Stimulated activated CD4-positive, alpha-beta T cell treated with anti-CD3 and anti-CD28 coated beads, Interleukin-4, amount 100 ng/mL, for 24 hours (primary cell): ENCODE data around the gene CCN6.
A peak's percentile ranks its signal among the peaks of the same experiment; 100 is the strongest.

Experiments
- DNase-seq: peaks from one replicate; pipeline ENCODE4 v3.0.0-alpha.2; 2020

The CCN6 gene

DNA sequence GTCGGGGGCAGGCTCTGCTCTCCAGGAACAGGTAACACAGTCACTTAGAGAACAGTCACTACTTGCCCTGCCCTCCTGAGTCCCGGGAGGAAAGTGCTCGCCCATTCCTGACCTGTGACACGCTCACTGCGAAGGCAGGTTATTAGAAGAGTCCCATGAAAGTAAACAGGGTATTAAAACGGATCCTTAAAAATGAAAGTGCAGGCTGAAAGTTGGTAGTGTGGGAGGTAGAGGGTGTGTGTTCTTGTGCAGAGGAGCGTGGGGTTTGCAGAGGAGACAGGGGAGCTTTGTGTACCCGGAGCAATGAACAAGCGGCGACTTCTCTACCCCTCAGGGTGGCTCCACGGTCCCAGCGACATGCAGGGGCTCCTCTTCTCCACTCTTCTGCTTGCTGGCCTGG is at the start of gene CCN6:
Gene CCN6 (plus strand): TSS at position 104 of the 400 bp plus-strand sequence. CDS start 254 bp downstream, at position 358.
- DNase-seq, result no peak

DNA sequence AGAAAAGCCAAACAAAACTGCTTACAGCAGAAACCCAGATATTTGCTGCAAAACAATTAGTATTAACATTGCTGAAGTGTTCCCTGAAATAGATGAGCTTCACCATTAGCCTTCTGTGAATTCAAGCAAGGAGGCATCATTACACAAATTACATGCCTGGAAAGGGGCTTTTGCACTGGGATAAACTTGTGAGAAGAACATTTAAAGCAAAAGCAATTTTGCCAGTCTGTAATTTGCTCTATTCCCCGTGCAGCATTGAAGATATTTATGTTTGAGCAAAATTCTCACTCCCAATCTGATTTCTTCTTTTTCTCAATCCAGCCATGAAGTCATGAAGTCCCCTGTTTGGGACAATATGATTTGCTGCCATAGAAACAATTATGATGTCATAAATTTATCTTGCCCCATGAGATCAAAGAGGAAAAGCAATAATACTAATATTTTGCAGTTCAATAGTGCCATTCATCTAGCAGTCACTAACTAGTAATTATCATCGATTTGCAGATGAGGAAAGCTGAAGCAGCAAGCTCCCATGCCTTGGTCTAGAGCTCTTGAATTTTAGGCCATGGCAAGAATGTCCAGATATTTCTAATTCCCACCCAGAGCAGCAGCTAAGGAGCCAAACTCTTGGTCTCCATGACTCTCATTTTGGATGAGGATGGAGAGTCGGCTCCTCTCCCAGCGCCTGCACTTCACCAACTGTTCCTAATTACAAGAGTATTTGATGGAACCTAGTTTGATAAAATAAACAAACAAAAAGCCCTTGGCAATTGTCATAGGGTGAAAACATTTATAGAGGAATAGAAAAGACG is 49.5 kb upstream of the CCN6 start:
- DNase-seq, result no peak

DNA sequence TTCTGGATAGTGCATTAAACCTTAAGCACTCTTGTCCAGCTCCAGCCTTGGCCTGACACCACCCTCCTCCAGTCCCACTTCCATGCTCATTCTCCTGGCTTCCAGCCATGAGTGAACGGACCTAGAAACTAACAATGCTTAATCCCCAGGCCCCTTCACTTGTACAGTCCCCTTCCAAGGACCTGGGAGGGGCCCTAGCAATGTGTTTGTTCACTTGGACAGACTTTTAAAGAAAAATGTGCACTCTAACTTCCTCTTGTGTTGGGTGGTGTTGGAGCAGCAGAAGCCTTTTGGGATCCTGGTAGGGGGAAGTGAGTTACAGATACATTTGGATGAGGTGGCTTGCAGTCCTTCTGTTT is 48.9 kb upstream of the CCN6 start:
- DNase-seq, result no peak

DNA sequence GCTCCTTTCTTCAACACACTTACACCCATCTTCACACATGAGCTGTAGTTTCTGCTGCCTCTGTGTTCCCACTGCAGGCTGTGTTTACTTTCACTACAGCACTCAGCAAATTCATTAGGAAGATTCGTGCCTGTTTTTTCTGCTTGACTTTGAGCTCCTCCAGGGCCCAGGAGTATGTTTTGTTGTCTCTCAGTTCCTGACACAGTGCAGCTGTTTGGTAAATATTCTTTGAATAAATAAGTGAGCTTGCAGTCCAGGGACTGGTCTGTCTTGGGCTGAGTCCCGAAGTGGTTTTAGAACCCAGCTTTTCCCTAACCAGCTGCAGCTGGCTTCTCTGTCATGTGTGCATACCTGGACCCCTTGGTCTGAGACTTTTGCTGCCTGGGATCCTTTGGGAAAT is 46.6 kb upstream of the CCN6 start:
- DNase-seq, result no peak

DNA sequence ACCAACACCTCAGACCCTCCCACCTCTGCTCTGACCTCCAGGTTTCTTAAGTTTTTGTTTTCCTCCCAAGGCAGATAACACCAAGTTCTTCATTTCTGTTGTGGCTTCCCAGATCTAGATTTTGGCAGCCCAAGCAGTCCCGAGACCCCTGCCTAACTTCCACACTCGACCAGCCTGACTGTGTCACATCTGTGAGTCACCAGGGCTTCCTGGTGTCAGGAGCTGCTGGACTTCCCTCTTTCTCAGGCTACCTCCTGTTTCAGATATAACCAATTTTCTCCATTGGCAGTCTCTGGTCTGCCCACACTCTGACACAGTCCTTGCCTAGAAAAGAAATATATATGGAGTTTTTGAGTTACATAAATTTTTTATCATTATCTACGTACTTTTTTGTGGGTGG is 46.1 kb upstream of the CCN6 start:
- no peak for DNase-seq

DNA sequence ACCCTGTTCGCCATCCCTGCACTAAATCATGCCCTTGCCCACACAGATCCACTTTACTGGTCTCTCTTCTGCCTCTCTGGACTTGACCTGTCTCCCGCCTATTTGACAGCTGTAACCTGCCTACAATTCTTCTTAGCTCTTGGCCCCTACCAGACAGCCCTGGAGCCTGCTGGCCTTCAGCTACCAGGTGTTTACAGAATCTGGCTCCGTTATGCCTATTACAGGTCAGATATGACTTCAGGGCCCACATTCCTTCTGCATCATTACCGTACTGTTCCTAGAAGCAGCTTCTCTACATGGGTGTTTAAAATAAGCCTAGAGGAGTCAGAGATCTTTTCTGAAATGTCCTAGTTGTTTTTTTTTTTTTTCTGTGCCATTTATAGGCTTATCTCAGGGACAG is 45.4 kb upstream of the CCN6 start:
- DNase-seq, result no peak

DNA sequence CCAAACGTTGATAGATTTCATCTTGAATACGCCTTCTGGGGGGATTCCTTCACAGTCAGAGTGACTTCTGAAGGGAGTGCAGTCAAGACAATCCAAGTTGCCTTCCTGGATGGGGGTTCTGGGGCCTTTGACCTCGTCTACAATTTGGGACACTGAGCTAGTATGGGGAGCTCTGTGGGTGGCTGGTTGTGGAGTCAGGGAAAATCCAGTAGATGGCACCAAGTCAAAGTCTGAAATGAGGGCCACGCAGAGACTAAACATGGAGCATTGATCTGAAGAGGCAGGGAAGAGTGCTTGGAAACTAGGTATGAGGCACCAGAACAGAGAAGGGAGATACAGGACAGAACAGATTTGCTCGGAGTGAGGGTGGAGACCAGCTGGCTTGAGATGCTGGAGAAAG is 43.6 kb upstream of the CCN6 start:
- DNase-seq, result no peak

DNA sequence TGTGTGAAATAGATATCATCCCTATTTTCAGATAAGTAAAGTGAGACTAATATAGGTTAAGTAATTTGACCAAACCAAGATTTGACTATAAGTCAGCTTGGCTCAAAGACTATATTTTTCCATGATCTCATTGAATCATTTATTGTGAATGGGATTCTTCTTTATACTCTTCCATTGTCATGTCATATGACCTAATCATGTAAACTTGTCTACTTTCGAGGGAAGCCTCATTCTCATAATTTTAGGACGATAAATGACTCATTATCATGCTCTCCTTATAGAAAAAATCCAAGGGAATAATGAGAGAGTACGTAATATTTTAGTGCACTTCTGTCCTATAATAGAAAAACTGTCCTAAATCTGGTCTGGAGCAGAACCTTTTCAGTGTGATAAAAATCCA is 40.9 kb upstream of the CCN6 start:
- no peak for DNase-seq

DNA sequence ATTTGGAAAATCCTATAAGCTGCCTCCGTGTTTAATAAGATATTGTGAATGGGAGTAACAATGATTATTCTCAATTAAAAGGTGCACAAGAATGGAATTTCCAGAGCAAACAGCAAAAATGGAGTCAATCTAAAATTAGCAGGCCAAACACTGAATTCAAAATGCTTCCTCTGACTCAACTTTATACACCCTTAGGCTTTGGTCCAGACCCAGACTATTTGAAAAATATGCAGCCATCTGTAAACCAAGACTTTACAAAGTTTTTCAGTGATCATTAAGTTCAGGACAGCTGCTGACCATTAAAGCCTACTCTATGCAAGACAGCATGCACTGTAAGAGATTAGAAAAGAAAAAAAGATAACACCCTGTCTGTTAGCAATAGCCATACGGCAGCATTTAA is 39.4 kb upstream of the CCN6 start:
- no peak for DNase-seq

DNA sequence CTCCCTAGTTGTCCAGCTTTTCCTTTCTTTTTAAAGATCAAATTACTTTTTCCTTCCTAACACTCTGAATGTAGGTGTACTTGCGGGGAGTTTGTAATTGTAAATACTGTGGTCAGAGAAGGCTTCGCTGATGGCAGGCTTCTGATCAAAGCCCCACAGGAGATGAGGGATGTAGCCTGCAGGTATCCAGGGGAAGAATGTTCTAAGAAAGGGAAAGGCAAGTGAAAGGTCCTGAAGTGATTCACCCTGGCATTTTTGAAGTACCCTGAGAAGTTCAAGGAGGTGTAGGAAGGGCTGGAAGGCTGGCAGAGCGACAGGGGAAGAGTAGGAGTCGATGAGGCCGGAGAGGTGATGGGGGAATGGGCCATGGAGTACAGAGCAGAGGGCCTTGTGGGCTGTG is 38.2 kb upstream of the CCN6 start:
- DNase-seq, result no peak

DNA sequence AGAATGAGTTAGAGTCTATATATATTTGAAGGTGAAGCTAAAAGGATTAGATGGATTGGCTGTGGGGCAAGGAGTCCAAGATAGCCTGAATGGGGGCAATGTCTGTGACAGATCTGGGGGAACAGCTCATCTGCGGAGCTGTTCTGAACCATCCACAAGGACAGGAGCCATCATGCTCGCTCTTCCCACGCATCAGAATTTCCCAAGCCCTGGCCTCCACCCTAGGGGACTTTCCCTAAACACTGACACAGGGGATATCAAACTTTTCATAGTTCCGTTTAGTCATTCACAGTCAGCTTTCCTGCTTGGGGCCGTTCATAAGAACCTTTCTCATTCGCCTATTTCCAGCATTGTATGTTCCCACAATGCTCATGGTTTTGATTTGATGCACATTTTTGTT is 37.6 kb upstream of the CCN6 start:
- peak; percentile 82 for DNase-seq

DNA sequence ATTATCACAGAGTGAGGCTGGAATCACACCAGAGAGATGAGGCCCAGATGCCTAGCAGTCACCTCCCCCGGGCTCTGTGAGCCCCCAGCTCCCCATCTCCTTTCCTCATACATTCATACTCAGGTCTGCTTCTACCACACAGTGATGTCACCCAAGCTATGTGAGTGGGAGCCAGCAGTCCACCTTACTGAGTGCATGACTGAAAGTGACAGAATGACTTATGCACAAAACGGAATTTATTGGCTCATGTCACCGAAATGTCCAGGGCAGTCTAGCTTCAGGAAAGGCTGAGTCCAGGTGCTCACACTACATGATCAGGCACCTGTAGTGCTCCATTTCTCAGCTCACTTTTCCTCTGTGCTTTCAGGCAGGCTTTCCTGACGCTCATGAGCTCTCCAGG is 36.7 kb upstream of the CCN6 start:
- peak; percentile 67 for DNase-seq

DNA sequence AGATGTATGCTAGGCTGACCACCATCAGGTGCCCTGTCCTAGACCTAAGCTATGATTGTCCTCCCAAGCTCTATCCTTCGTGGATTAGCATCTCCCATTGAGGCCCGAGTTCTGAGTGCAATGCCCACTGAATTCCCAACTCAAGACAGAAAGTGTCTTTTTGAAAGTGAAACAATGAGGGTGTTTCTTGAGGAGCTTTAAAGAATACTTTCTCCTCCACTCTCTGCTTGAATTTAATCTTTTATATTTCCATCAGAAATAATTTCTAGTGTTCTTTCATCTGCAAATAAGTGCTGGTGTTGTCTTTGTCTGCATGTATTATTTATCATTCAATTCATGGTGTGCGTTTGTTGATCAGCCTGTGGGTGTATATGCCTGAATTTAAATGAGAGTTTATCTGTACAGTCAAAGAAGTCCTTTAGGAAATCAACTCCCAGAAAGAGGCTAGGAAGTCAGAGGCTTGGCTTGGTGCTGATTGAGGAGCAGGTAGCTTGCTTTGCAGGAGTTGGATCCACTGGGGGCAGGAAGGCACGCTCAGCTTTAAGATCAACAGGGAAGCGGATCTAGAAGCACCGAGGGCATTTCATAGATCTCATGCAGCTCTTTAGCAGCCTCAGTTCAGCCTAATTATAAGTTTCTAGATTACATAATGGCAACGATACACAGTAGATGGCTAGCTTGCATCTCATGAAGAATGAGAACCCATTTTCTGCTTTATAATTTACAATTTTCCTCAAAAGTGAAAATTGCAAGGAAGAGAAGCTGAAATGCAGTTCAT is 36.0 kb upstream of the CCN6 start:
- no peak for DNase-seq

DNA sequence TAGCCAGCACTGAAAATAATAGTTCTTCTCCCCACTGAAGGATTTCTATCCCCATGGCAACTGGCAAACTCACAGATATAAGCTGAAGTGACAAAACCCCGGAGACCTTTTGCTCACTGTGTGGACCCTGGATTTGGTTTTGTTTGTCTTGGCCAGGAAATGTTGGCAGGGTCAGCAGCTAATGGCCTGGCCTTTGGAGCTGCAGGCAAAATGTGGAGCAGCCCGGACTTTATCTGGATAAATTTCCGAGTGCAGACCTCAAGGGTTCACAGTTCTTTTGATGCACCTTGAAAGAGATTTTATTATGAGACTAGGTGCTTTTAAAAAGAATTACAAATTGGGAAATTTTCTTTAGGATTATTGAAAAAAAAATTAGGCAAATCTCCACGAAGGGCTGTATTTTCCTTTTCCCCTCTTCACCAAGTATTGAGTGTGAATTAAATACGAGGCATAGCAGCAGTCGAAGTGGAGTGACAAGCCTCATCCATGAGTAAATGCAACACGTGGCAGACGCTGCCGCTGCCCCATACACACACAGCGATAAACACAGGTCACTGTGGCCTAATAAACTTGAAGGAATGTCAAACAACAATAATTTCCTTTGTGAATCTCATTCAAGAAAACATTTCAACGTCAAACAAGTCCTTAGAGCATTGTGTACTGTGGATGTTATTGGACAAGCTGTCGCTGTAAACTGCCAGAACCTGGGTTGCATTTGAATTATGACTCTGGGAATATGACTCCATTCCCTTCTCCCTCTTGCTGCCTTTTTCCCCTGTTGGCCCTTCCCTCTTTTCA is 35.1 kb upstream of the CCN6 start:
- DNase-seq, result no peak

DNA sequence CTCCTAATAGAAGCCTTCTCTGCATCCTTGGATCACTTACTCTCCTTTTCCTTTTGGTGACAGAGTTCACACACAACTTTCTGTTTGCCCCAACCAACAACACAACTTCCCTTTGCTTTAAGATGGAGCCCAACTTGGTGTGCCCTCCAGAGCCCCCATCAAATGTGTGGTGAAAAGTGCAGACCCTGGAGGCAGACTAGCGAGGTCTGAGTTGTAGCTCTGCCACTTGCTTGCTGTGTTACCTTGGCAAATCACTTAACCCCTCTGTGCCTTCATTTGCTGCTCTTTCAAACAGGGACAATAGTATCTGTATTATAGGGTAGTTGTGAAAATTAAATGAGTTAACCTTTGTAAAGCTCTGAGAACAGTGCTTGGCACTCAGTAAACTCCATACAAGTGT is 34.3 kb upstream of the CCN6 start:
- DNase-seq, result no peak

DNA sequence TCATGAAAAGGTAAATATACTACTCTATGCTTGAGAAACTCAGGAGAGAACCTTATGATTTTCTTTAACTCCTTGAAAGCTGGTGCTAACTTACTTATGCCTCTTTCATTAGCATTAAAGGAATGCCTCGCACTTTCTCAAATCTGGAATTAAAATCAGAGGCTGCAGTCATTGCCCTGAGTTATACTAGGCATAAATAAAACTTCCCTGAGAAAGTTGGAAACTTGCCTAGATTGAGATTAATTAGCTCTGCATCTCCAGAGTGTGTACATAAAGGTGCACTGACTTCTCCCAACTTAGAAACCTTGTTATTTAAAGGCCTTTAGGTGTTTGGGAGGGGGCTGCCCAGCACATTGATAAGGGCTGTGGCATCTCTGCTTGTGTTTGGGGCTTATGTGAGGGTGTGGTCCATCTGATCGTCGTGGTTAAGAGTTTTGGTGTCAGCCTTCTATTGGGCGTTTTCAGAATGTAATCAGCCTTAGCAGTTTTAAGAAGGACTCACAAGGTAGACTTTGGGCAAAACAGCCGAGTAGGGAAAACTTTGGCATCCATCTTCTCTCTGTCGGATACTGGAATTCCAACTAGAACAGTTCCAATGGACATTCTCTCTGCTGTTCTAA is 32.1 kb upstream of the CCN6 start:
- no peak for DNase-seq

DNA sequence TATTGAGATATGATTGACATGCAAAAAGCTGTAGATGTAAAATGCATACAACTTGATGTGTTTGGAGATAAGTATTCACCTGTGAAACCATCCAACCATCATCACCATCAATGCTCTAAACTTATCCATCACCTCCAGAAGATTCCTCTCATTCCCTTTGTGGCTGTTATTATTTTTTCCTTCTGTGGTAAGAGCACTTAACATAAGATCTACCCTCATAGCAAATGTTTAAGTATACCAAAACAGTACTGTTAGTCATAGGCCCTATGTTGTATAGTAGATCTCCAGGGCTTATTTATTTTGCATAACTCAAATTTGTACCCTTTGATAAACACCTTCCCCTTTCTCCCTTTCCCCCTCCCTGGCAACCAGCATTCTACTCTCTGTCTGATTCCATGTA is 31.2 kb upstream of the CCN6 start:
- DNase-seq, result no peak

DNA sequence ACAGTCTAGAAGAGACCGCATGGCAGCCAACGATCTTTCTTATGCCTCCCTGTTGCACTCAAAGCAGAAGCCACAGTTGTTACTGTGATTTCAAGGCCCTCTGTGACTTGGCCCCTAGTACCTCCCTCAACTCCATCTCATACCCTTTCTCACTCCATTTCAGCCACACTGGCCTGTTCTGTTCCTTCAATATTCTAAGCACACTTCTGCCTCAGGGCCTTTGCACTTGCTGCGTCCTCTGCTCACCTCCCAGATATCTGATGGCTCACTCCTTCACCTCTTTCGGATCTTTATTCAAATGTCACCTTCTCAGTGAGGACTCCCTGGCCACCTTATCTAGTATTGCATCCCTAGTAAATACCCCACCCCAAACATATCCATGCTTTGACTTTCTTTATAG is 29.4 kb upstream of the CCN6 start:
- DNase-seq, result no peak

DNA sequence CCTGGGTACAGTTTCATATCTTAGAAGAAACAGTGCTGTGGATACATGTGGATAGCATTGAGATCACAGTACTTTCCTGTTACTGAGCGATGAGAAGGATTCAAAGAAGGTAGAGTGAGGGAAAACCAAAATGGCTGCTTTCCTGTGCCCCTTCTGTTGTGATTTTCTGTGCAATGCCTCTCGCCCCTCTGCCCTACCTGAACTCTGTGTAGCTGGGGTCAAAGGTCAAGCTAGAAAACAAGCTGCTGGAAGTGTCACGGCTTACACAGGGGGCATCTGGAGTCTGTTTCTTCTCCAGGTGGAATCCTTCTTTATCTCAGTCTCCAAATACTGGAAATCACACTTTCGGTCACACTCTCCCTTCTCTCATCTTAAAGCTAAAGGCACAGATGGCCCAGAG is 27.0 kb upstream of the CCN6 start:
- DNase-seq, result no peak

DNA sequence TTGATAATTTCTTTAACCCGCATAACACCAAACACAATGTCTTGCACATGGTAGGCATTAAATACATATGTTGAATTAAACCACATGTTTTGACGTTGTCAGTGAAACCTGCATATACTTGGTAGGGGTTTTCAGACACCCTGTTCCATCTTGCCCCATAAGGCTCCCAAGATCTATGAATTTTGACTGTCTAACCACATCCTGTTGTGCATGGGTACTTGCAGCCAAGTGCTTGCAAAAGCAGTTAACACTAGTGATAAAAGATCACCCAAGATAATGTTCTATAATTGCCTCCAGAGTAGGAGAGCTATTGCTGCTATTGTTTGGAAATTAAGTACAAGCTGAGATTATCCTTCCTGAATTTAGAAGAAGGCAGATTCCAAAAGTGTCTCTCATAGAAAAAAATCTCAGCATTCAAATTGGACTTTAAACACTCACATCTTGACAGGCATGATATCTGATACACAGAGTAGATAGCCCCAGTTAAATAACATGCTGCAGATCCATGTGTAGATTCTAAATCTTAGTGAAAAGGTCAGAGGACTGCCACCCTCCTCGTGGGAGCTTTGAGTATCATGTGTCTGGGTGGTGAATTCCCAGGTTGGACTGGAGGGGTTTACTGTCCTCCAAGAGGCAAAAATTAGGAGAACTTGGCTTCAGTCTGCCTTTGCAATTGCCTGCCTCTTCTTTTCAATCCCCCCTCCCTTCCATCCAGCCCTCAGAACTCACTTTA is 25.8 kb upstream of the CCN6 start:
- peak; percentile 56 for DNase-seq

DNA sequence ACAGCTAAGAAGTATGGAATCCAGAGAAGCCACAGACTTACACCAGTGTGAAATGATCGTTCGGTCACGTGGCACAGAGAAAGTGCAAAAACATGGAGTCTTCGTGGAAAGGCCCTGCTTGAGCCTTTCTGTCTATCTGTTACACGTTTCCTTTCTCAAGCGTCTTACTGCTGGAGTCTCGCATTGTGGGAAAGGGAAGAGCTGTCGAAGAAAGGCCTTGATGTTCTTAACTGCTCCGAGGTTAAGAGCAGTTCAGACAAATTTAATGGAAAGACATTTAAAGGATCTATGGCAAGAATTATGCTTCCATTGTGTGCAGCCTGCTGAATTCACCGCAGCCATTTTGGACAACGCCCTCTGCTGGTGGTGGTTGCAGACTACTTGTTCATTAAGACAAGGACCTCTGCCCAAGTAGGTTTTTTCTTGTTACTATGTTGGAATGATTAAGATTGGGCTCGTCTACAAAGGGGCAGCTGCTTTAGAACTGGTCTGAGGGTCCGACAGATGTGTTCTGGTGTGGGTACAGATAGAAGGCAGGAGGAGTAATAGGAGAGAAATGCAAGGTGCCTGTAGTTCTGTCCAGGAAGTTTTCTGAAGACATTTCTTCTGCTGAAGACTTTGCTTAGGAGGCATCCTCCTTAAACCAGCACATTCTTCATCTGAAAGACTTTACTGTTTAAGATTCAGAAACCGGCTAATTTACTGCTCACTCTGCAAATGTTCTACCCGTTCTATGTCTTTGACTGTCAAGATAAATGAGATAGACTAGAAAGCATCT is 24.7 kb upstream of the CCN6 start:
- peak; percentile 77 for DNase-seq
